K562 (cell line): ENCODE measurements around the gene MAP7D1. TPM values are rescaled to one million over a fixed set of nuclear protein-coding genes. Genes with fewer than 3 reads are reported as not detected.

Source experiments
- ATF1 ChIP-seq, 2 experiments: fragments of 450-650 bp in 1 of 2; IDR thresholded peaks; 2 replicates each; pipeline ENCODE4 v1.6.1; 2016; ENCODE audit warnings: missing compliant biosample characterization in 1 of 2, missing genetic modification characterization in 1 of 2
- CBFA2T3 ChIP-seq: fragments of 450-650 bp; IDR thresholded peaks from 2 replicates; pipeline ENCODE4 v1.6.1; 2017
- EZH2 ChIP-seq: IDR thresholded peaks from 2 replicates; pipeline ENCODE4 v1.6.1; 2012; ENCODE audit warnings: low read depth, mild to moderate bottlenecking, inconsistent platforms, low read length, borderline replicate concordance
- HLTF ChIP-seq: fragments of 450-650 bp; IDR thresholded peaks from 2 replicates; pipeline ENCODE4 v1.6.1; 2016
- MXI1 ChIP-seq: IDR thresholded peaks from 2 replicates; pipeline ENCODE4 v1.6.1; 2011; ENCODE audit warnings: low read depth, mild to moderate bottlenecking, improper control_type of control experiment, low read length
- NFIC ChIP-seq: fragments of 450-650 bp; IDR thresholded peaks from 2 replicates; pipeline ENCODE4 v1.6.1; 2017; ENCODE audit warnings: mild to moderate bottlenecking, inconsistent platforms
- RBM25 ChIP-seq: fragments of 200-400 bp; formaldehyde crosslinking; IDR thresholded peaks from 2 replicates; pipeline ENCODE4 v1.6.1; 2018; ENCODE audit warnings: low read length, low read depth, moderate library complexity; ENCODE audit not compliant: severe bottlenecking
- REST ChIP-seq, 2 experiments: fragments of 450-650 bp; formaldehyde crosslinking in 1 of 2; IDR thresholded peaks; 2 replicates each; pipeline versions ENCODE4 v1.4.0 to v1.6.1; 2014 to 2020; ENCODE audit warnings: mild to moderate bottlenecking in 2 of 2, borderline replicate concordance in 1 of 2, low read depth in 1 of 2
- SAFB2 ChIP-seq: fragments of 200-400 bp; formaldehyde crosslinking; IDR thresholded peaks from 2 replicates; pipeline ENCODE4 v1.6.1; 2018; ENCODE audit warnings: borderline replicate concordance, low read length, low read depth, moderate library complexity; ENCODE audit not compliant: severe bottlenecking
- SMARCE1 ChIP-seq: fragments of 450-650 bp; IDR thresholded peaks from 2 replicates; pipeline ENCODE4 v1.7.1; 2016; ENCODE audit warnings: mild to moderate bottlenecking
- TEAD2 ChIP-seq: fragments of 450-650 bp; IDR thresholded peaks from 2 replicates; pipeline ENCODE4 v1.6.1; 2016; ENCODE audit warnings: missing genetic modification characterization, control low read depth, missing compliant biosample characterization
- ZMIZ1 ChIP-seq, 2 experiments: fragments of 150-350 bp in 1 of 2; IDR thresholded peaks; 2 replicates each; pipeline ENCODE4 v1.6.1; 2012 to 2016; ENCODE audit warnings: low read depth in 2 of 2, low read length in 2 of 2, mild to moderate bottlenecking in 1 of 2, moderate library complexity in 1 of 2
- ZNF274 ChIP-seq: IDR thresholded peaks from 2 replicates; pipeline ENCODE4 v1.6.1; 2011; ENCODE audit warnings: low read depth, mild to moderate bottlenecking, low read length, moderate library complexity, borderline replicate concordance
- ZNF511 ChIP-seq: sonication (generic); formaldehyde crosslinking; IDR thresholded peaks from 2 replicates; pipeline ENCODE4 v1.8.0; 2022; ENCODE audit warnings: mild to moderate bottlenecking, missing genetic modification reagents
- ZNF699 ChIP-seq: fragments of 250-450 bp; sonication (Bioruptor Pico); IDR thresholded peaks from 2 replicates; pipeline ENCODE4 v1.8.0; 2021; ENCODE audit warnings: mild to moderate bottlenecking, moderate library complexity; ENCODE audit not compliant: insufficient replicate concordance
- polyA plus RNA-seq, 8 experiments: library from polyadenylated mRNA; depleted of rRNA in 4 of 8; stranded (reverse) in 5 of 8; unstranded in 3 of 8; fragments of >200 nt; fragmentation: Nextera tagmentation in 2 of 8; fragmentation: Illumina TruSeq in 1 of 8; extraction: Ambion mirVana in 2 of 8; extraction: Trizol in 1 of 8; gene quantifications; 2 replicates each; pipeline versions ENCODE4 v1.2.1 to v1.2.3, GENCODE V29; 2011 to 2014; ENCODE audit warnings: inconsistent platforms in 1 of 8, missing spikeins in 1 of 8
- total RNA-seq, 7 experiments: library from RNA; depleted of rRNA in 6 of 7; stranded (reverse); fragments of >200 nt in 6 of 7; fragmentation: Illumina TruSeq in 2 of 7; extraction: Trizol in 2 of 7; gene quantifications; 2 replicates each; pipeline versions ENCODE4 v1.2.1 to v1.2.3, GENCODE V29; 2011 to 2021; ENCODE audit warnings: low replicate concordance in 1 of 7

MAP7D1 gene
- total and polyA plus RNA-seq, 9 of the 15 experiments (the other 6 are each of a cell fraction or from before 2014, with no cell fraction given) = 3.6 to 108 (median 34.5) TPM

- TF ChIP-seq ZNF511 (CRISPR knock-in tag) (no peak), MXI1 (no peak), ZMIZ1 (IDR thresholded peaks at IDR 0.05; ENCODE audit: low read depth in 2 of 2, low read length in 2 of 2) (no peak), REST (IDR thresholded peaks at IDR 0.05; ENCODE audit: borderline replicate concordance) (0 out of 2 replicates have a peak, but pooled peaks have one; percentile 14), REST (CRISPR knock-in tag; IDR thresholded peaks at IDR 0.05; ENCODE audit: low read depth) (no peak), HLTF (0 out of 2 replicates have a peak, but pooled peaks have one; percentile 51), RBM25 (peak; percentile 9), CBFA2T3 (no peak), SMARCE1 (0 out of 2 replicates have a peak, but pooled peaks have one; percentile 30), ZNF699 (no peak), TEAD2 (tag) (no peak), ZNF274 (no peak), SAFB2 (no peak), EZH2 (no peak), NFIC (peak; percentile 29), ATF1 (CRISPR knock-in tag; IDR thresholded peaks at IDR 0.05) (no peak), ATF1 (tag; IDR thresholded peaks at IDR 0.05) (peak; percentile 11)
Measured at GRCh38 chr1:36156329-36157114, 562 bp downstream of the MAP7D1 start (continued).
